HepG2 (cell line): ENCODE measurements around the gene LGALS1. TPM values are rescaled to one million over a fixed set of nuclear protein-coding genes. Genes with fewer than 3 reads are reported as not detected.

ENCODE experiments used
- AHDC1 ChIP-seq: sonication (generic); formaldehyde crosslinking; IDR thresholded peaks from 2 replicates; pipeline ENCODE4 v1.5.1; 2020; ENCODE audit warnings: mild to moderate bottlenecking, missing genetic modification reagents, borderline replicate concordance
- AHR ChIP-seq: IDR thresholded peaks from 2 replicates; pipeline ENCODE4 v1.6.1; 2018; ENCODE audit warnings: missing genetic modification reagents, missing compliant biosample characterization
- CERS6 ChIP-seq: sonication (generic); formaldehyde crosslinking; IDR thresholded peaks from 2 replicates; pipeline ENCODE4 v1.5.0; 2020; ENCODE audit warnings: missing genetic modification reagents
- ETV5 ChIP-seq: IDR thresholded peaks from 2 replicates; pipeline ENCODE4 v1.6.1; 2018; ENCODE audit warnings: missing biosample characterization, missing genetic modification reagents, inconsistent platforms, borderline replicate concordance
- GABPB1 ChIP-seq: IDR thresholded peaks from 2 replicates; pipeline ENCODE4 v1.6.1; 2016; ENCODE audit warnings: mild to moderate bottlenecking, missing genetic modification reagents, moderate library complexity, missing compliant biosample characterization
- GZF1 ChIP-seq: sonication (generic); formaldehyde crosslinking; IDR thresholded peaks from 2 replicates; pipeline ENCODE4 v1.5.1; 2020; ENCODE audit warnings: mild to moderate bottlenecking, missing genetic modification reagents
- KLF15 ChIP-seq: sonication (generic); formaldehyde crosslinking; IDR thresholded peaks from 2 replicates; pipeline ENCODE4 v1.8.1; 2023; ENCODE audit warnings: borderline replicate concordance, mild to moderate bottlenecking, inconsistent platforms, missing genetic modification reagents, mixed read lengths
- MTF2 ChIP-seq: sonication (generic); formaldehyde crosslinking; IDR thresholded peaks from 2 replicates; pipeline ENCODE4 v1.5.0; 2020; ENCODE audit warnings: missing genetic modification reagents, borderline replicate concordance
- SALL2 ChIP-seq: sonication (generic); formaldehyde crosslinking; IDR thresholded peaks from 2 replicates; pipeline ENCODE4 v1.8.1; 2023; ENCODE audit warnings: mild to moderate bottlenecking, missing genetic modification reagents, inconsistent platforms
- TCF12 ChIP-seq, 2 experiments: fragments of 450-650 bp in 1 of 2; sonication (generic) in 1 of 2; formaldehyde crosslinking in 1 of 2; IDR thresholded peaks; 2 replicates each; pipeline versions ENCODE4 v1.6.1 to v1.8.0; 2017 to 2022; ENCODE audit warnings: antibody characterized with exemption in 1 of 2, mild to moderate bottlenecking in 1 of 2, missing genetic modification reagents in 1 of 2, moderate library complexity in 1 of 2
- TEAD2 ChIP-seq: sonication (generic); formaldehyde crosslinking; IDR thresholded peaks from 2 replicates; pipeline ENCODE4 v1.9.0; 2021; ENCODE audit warnings: missing genetic modification reagents
- TEF ChIP-seq: sonication (generic); formaldehyde crosslinking; IDR thresholded peaks from 2 replicates; pipeline ENCODE4 v1.5.0; 2020; ENCODE audit warnings: missing genetic modification reagents
- YY1 ChIP-seq: IDR thresholded peaks from 2 replicates; pipeline ENCODE4 v1.6.1; 2011; ENCODE audit warnings: low read length, low read depth, moderate library complexity, mild to moderate bottlenecking; ENCODE audit not compliant: insufficient read depth, insufficient replicate concordance
- ZBTB14 ChIP-seq: sonication (generic); formaldehyde crosslinking; IDR thresholded peaks from 2 replicates; pipeline ENCODE4 v1.4.0; 2020; ENCODE audit warnings: missing genetic modification reagents
- ZFP37 ChIP-seq: sonication (generic); formaldehyde crosslinking; IDR thresholded peaks from 2 replicates; pipeline ENCODE4 v1.4.0; 2020; ENCODE audit warnings: missing genetic modification reagents, borderline replicate concordance
- ZNF414 ChIP-seq: sonication (generic); formaldehyde crosslinking; IDR thresholded peaks from 2 replicates; pipeline ENCODE4 v1.5.0; 2020; ENCODE audit warnings: missing genetic modification reagents
- ZSCAN12 ChIP-seq: sonication (generic); formaldehyde crosslinking; IDR thresholded peaks from 2 replicates; pipeline ENCODE4 v1.9.0; 2021; ENCODE audit warnings: mild to moderate bottlenecking, missing genetic modification reagents
- polyA plus RNA-seq, 8 experiments: library from polyadenylated mRNA; depleted of rRNA in 3 of 8; stranded (reverse) in 7 of 8; unstranded in 1 of 8; fragments of >200 nt; fragmentation: Illumina TruSeq in 4 of 8; extraction: Trizol in 4 of 8; gene quantifications; 2 replicates each; pipeline versions ENCODE4 v1.2.1 to v1.2.3, GENCODE V29; 2011 to 2016; ENCODE audit warnings: low read depth in 4 of 8, missing spikeins in 1 of 8, mixed read lengths in 1 of 8; ENCODE audit not compliant: insufficient read depth in 1 of 8
- total RNA-seq, 5 experiments: library from RNA; depleted of rRNA; stranded (reverse); fragments of >200 nt; fragmentation: Illumina TruSeq; extraction: Trizol; gene quantifications; 2 replicates each; pipeline ENCODE4 v1.2.3, GENCODE V29; 2016; ENCODE audit warnings: low read depth in 1 of 5

The LGALS1 gene
- total and polyA plus RNA-seq, 2 of the 13 experiments (the other 11 are each of a cell fraction or from before 2014, with no cell fraction given): 103 to 858 TPM

GRCh38 chr22:37633625-37634416, 41.6 kb upstream of the LGALS1 start (continued):
- no peak for TF ChIP-seq ZBTB14
- TF ChIP-seq KLF15: no peak; the same call in 1 of the 2 replicates
- TF ChIP-seq AHDC1: peak; percentile 18; the same call in 1 of the 2 replicates
- TF ChIP-seq AHR (CRISPR knock-in tag): no peak
- TF ChIP-seq ETV5 (CRISPR knock-in tag): peak; percentile 88
- TF ChIP-seq TEAD2 (CRISPR knock-in tag): no peak
- TF ChIP-seq CERS6 (CRISPR knock-in tag): no peak
- peak; percentile 43 for TF ChIP-seq ZNF414
- TF ChIP-seq TEF: no peak
- TF ChIP-seq ZSCAN12 (CRISPR knock-in tag): no peak
- TF ChIP-seq SALL2: no peak
- TF ChIP-seq MTF2 (CRISPR knock-in tag): no peak
- TF ChIP-seq TCF12 (IDR thresholded peaks at IDR 0.05): no peak
- TF ChIP-seq TCF12 (CRISPR knock-in tag; IDR thresholded peaks at IDR 0.05): peak; percentile 71
- TF ChIP-seq YY1: peak; percentile 6
- TF ChIP-seq GZF1: no peak
- peak; percentile 87 for TF ChIP-seq GABPB1 (CRISPR knock-in tag)
- no peak for TF ChIP-seq ZFP37 (CRISPR knock-in tag)
